GM21381 (cell line): ENCODE measurements around the gene HSPB6.

ENCODE experiments used
- ATAC-seq: cut with Tn5 transposase; IDR thresholded peaks from one replicate; pipeline ENCODE4 v1.9.1; 2021; ENCODE audit warnings: mild to moderate bottlenecking, moderate library complexity; ENCODE audit not compliant: unreplicated experiment

The HSPB6 gene

DNA sequence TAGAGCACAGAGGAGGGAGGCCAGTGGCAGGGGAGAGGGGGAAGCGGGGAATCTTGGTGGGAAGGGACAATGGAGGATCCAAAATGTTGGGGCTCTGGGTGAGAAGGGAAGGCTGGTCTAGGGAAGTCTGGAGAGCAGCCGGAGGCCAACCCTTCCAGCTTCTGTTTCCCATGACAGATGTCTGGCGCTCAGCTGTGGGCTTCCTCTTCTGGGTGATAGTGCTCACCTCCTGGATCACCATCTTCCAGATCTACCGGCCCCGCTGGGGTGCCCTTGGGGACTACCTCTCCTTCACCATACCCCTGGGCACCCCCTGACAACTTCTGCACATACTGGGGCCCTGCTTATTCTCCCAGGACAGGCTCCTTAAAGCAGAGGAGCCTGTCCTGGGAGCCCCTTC, 10.3 kb downstream of the HSPB6 start:
- ATAC-seq, result no peak

DNA sequence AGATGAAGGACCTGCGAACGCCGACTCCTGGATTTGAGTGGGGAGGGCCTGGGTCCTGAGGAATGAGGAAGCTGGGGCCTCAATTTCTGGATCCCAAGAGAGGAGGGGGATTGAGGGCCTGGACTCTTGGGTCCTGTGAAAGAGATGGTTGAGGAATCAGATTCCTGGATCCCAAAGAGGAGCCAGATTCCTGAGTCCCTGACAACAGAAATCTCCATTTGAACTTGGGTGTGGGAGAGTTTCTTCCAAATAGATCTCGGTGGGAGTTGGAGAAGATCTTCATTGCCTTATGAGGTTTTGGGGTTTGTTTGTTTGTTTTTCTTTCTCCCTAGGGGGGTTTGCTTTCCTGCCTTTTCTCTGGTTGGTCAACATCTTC, 10.8 kb downstream of the HSPB6 start:
- no peak for ATAC-seq

- ATAC-seq, result peak; percentile 40
These were observed 11.3 kb downstream of the HSPB6 start, which contains the start of the genes PSENEN and U2AF1L4 for GRCh38 chr19:35745328-35746086. TSS of gene PSENEN (plus strand) at chr19:35745651. CDS start at chr19:35745931, 280 bp downstream. TSS of gene U2AF1L4 (minus strand) at chr19:35745418. CDS start at chr19:35745391, 27 bp downstream.

DNA sequence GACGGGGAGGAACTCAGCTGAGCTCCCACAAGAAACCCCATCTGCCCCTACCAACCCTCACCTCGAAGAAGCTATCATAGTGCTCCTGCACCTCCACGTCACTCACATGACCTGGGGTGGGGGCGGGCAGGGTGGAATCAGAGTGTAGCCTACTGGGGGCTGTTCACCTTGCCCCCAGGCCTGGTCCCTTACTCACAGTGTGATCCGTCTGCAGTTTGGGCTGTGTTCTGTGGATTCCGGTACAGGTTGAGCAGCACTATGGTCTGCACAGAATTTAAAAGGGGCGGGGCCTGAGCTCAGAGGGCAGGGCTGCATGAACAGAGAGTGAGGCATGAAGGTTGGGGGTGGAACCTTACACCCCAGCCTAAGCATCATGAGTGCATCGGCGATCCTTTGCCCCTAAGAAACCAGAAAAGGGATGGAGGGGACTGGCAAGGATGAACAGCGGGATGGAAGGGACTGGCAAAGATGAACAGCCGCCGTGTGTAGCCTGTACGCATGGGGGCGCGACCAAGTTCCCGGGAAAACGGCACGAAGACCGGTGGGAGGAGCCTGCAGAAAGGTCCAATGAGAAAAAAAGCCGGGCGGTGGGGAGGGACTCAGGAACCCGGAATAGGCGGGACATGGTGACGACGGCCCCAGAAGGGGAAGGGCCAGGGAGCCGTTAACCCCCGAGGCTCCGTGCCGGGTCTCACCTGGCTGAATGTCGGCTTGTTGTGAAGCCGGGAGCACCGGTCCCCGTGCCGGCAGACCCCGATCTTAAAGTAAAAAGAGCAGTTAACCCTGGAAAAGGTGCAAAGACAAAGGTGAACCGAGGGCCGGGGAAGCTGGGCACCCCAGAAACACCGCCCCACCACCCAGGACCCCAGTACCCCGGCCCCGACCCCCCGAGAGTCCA, 12.2 kb downstream of the HSPB6 start:
- peak; percentile 25 for ATAC-seq

DNA sequence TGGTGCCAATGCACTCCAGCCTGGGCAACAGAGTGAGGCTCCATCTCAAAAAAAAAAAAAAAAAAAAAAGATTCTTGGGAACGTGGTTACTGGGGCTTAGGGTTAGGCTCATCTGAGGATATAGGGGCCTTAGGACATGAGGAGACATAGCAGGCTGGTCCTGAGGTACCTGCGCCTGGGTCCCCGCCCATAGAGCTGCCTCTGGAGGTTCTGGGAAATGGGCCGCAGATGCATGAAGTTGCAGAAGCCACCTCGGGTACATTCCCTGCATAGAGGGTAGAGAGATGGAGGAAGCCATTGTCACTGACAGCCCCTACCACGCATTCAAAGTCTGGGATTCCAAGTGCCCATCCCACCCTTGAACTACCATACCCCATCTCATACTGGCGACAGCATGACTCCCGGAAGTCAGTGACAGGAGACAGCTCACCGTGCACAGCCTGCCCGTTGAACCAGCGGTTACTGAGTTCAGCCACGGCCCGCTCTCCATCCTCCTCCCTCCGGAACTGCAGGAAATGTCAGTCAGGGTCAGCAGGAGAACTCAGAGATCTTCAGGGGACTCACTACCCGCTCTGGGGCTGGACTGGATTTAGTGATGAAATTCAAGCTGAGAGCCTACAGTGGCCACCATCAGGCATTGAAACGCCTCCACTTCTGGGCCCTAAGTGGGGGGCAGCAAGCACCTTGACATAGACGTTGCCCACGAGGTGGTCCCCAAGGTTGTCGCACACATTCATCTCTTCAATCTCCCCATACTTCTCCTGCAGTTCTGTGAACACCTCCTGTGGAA, 13.0 kb downstream of the HSPB6 start:
- no peak for ATAC-seq

- no peak for ATAC-seq
These were observed 14.6 kb downstream of the HSPB6 start, which contains the start of gene IGFLR1 for GRCh38 chr19:35742121-35742724. TSS of gene IGFLR1 (minus strand) at chr19:35742452. CDS start at chr19:35741180, 1,272 bp downstream.

- no peak for ATAC-seq
These were observed 15.7 kb downstream of the HSPB6 start for GRCh38 chr19:35741203-35741515.

DNA sequence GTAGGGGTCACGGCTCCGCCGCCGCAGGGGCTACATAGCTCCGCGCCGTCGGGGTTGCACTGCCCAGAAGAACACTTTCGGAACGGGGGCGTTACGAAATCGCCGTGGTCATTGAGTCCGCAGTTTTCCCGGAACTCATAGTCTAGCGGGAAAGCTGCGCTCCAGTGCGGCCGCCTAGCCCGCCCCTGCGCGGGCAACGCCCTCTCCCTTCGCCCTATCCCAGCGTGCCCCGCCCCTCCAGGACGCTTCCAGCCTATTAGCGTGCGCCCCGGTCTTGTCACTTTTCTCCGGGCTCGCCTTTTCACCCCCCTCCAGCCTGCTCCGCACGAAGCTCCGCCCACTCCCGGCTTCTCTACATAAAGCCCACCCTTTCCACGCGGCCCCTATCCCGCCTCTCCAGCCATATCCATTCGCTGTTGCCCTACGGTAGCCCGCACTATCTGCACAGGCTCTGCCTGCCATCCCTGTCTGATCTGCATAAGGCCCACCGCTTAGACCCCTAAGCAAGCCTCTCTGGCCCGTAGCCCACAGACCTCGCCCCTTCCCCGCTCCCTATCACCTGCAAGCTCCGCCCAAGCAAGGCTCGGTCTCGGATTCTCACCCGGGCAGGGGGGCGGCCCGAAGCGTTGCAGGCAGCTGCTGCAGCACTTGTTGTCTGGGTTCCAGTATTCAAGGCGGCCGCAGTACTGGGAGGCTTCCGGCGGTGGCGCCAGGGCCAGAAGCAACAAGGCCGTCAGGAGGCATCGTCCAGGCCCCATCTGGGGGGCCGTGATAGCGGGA, 16.2 kb downstream of the HSPB6 start:
- ATAC-seq, result peak; percentile 50

- ATAC-seq, result peak; percentile 11
These were observed 16.8 kb downstream of the HSPB6 start for GRCh38 chr19:35740108-35740422.

- ATAC-seq, result no peak
These were observed 17.3 kb downstream of the HSPB6 start for GRCh38 chr19:35739275-35740107.

DNA sequence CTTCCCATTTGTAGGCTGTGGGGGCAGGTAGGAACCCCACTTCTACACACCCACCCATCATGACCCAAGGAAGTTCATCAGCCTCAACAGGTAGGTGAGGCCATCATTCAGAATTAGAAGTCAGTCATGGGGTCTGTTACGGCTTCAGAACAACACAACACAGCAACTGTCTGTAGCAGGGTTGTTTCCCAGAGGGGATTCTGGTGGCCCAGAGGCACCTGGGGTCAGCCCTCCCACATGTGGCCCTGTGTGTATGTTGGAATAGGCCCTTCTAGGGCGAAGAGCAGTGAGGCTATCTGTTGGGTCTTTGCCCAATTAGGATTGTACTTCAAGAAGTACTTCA, 18.0 kb downstream of the HSPB6 start:
- no peak for ATAC-seq

DNA sequence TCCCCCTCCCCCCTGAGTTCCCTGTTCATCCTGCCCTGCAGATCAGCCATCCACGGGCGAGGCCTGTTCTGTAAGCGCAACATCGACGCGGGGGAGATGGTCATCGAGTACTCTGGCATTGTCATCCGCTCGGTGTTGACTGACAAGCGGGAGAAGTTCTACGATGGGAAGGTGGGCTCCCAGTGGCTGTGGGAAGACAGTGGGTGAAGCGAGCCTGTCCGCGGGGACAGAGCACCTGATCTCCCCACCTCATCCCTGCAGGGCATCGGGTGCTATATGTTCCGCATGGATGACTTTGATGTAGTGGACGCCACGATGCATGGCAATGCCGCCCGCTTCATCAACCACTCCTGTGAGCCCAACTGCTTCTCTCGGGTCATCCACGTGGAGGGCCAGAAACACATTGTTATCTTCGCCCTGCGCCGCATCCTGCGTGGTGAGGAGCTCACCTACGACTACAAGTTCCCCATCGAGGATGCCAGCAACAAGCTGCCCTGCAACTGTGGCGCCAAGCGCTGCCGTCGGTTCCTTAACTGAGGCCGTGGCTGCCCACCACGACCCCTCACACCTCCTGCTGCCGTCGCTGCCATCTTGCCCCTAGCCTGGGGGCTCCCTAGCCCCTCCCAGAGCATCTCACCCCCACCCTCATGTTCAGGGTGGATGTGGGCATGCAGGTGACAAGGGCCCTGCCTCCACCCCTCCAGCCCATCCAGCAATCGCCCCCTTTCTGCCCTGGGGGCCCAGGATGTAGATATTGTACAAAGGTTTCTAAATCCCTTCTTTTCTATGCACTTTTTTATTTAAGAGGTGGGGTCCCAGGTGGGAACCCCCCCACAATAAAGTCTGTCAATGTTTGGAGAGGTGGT, 18.6 kb downstream of the HSPB6 start:
- ATAC-seq, result no peak

- ATAC-seq, result no peak
These were observed 19.6 kb downstream of the HSPB6 start for GRCh38 chr19:35736913-35737886.

GRCh38 chr19:35734889-35735288, 21.9 kb downstream of the HSPB6 start:
- no peak for ATAC-seq

DNA sequence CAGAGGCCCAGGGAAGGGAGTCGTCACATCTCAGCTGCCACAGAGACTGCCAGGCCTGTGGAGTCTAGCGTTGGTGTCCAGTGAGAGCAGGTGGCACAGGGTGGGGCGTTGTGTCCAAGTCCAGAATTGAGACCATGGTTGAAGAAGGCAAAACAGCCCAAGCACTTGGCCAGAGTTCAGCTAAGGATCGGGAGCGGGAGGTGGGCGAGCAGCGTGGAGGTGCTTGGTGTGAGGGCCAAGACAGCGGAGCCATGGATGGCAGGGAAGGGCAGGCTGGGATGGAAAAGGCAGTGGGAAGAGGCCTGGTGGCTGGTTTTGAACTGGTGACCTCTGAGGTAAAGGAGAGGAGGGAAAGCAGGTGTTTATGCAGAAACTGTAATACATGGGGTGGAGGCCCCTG, 22.6 kb downstream of the HSPB6 start:
- no peak for ATAC-seq

DNA sequence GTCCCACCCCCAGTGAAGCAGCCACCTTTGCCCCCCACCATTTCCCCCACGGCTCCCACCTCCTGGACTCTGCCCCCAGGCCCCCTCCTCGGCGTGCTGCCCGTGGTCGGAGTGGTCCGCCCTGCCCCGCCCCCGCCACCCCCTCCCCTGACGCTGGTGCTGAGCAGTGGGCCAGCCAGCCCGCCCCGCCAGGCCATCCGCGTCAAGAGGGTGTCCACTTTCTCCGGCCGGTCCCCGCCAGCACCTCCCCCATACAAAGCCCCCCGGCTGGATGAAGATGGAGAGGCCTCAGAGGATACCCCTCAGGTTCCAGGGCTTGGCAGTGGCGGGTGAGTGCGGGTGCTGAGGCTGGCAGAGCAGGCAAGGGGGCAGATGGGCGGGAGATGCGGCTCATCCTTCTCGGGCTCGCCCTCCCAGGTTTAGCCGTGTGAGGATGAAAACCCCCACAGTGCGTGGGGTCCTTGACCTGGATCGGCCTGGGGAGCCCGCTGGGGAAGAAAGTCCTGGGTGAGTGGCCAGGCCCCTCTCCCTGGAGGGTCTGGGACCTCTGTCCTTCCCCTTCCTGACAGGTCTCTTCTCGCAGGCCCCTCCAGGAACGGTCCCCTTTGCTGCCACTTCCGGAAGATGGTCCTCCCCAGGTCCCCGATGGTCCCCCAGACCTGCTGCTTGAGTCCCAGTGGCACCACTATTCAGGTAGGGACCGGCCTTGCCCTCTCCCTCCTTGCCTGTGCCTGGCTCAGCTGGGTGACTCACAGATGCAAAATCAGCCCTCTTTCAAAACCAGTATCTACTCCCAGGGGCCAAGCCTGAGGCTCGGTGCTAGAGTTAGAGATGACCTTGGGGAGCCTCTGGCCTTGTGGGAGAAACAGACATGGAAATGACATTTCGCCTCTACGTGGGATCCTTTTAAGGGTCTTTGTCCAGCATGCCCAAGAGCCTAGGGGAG, 23.4 kb downstream of the HSPB6 start:
- no peak for ATAC-seq
